GM12873 (cell line): ENCODE data around the gene MAS1.

Experiments used
- TF ChIP-seq, protein P1 (sequence below): IDR thresholded peaks from 2 replicates; pipeline ENCODE4 v1.5.1; 2012; ENCODE audit warnings: low read depth, mild to moderate bottlenecking, moderate library complexity, low read length, control low read depth; ENCODE audit not compliant: insufficient read depth; ENCODE audit errors: missing control alignments

The MAS1 gene

DNA sequence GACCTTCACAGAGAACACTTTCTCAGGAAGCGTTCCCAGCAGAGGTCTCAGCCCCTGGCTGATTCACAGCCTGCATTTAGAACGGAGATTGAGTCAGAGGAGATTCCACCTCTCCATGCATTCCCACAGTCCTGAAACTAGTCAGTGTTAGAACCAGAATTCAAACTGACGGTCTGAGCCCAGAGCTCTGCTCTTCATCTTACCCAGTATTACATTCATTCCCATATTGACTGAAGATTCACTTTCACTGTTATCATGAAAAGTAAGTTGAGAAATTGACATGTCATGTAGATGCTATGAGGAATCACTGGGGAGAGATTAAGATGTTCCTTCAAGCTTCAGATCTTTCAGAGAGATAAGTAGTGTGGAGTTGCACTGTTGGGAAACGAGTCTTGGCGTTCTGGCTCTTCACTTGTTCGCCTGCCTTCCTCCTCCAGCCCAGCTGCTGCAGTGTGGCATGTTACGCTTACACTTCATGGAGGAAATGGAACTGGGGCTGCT lies 28.3 kb downstream of the MAS1 start:
- TF ChIP-seq, protein P1, sequence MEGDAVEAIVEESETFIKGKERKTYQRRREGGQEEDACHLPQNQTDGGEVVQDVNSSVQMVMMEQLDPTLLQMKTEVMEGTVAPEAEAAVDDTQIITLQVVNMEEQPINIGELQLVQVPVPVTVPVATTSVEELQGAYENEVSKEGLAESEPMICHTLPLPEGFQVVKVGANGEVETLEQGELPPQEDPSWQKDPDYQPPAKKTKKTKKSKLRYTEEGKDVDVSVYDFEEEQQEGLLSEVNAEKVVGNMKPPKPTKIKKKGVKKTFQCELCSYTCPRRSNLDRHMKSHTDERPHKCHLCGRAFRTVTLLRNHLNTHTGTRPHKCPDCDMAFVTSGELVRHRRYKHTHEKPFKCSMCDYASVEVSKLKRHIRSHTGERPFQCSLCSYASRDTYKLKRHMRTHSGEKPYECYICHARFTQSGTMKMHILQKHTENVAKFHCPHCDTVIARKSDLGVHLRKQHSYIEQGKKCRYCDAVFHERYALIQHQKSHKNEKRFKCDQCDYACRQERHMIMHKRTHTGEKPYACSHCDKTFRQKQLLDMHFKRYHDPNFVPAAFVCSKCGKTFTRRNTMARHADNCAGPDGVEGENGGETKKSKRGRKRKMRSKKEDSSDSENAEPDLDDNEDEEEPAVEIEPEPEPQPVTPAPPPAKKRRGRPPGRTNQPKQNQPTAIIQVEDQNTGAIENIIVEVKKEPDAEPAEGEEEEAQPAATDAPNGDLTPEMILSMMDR, result no peak

DNA sequence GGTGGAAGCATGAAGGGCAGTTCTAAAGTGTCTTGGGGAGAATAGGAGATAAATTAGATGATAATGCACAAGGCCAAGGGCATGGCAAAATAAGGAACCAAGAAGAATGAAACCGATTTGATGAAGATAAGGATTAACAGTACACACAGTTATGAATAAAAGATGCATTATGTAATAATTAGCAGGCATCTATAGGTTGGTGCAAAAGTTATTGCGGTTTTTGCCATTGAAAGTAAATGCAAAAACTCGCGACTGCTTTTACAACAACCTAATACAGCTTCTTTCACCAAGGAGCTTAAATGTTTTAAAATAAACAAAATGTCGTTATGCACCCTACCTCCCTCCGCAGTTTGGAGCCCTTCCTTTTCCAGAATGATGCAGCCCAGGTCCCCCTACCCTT lies 29.0 kb downstream of the MAS1 start:
- TF ChIP-seq, protein P1, result no peak

DNA sequence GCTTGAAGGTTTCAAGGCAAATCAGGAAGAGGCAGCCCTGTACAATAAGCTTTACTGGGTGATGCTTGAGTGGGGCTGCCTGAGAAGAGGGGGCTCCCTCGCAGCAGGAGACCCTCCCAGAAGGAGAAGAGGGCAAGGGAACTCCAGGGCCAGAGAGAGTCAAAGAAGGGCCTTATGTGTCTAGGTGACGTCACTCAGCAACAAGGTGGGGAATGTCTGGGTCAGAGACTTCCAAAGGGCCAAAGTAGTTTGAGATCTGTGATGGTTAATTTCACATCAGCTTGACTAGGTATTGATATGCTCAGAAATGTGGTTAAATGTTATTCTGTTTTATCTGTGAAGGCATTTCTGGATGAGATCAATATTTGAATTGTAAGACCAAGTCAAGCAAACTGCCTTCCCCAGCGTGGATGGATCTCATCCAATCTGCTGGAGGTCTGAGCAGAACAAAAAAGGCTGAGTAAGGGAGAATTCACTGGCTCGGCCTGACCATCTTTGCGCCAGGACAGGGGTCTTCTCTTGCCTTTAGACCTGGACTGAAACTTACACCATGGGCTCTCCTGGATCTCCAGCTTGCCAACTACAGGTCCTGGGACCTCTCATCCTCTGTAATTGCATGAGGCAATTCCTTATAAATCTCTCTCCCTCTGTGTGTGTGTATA lies 35.9 kb downstream of the MAS1 start:
- TF ChIP-seq, protein P1, result no peak

DNA sequence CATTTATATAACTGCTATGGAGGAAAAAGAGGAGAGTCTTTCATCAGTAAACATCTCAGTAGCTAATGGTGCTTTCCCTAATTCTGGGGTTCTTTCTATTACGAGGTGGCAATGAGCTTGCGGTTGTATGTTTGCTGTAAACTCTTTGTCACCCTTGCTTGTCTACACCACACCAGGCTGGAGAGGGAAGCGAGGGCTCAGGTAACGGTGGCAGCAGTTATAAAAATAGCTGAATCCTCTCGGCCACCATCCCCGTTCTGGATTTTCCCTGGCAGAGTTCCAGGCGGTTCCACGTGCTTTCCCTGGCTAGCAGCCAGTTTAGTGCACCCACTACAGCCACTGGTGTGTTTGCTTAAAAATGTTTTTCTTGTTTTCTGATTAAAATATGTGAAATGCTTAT lies 39.0 kb downstream of the MAS1 start:
- TF ChIP-seq, protein P1, result no peak

DNA sequence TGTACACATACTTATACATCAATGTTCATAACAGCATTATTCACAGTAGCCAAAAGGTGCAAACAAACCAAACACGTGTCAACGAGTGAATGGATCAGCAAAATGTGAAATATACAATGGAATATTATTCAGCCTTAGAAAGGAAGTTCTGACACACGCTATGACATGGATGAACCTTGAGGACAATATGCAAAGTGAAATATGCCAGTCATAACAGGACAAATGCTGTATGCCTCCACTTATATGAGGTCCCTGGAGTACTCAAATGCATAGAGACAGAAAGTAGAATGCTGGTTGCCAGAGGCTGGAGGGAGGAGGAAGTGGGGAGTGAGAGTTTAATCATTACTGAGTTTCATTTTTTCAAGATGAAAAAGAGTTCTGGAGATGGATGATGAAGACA lies 40.3 kb downstream of the MAS1 start:
- TF ChIP-seq, protein P1, result no peak

DNA sequence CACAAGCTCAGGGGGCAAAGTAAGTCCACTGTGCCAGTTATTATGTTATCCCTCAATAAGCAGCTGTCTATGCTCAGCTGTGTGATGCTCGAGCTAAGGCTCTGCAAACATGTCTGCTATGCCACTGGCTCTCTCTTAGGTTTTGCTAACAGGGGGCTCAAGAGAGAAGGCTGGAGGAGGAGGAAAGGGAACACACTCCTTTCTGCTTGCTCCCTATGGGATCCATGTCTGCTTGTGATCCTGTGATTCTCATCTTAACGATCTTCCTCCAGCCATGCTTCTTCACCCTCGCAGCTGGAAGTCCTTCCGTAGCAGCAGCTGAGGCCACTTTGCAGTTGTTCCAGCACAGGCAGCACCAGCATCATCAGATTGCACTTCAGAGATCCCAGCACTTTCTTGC lies 41.1 kb downstream of the MAS1 start:
- TF ChIP-seq, protein P1, result no peak

DNA sequence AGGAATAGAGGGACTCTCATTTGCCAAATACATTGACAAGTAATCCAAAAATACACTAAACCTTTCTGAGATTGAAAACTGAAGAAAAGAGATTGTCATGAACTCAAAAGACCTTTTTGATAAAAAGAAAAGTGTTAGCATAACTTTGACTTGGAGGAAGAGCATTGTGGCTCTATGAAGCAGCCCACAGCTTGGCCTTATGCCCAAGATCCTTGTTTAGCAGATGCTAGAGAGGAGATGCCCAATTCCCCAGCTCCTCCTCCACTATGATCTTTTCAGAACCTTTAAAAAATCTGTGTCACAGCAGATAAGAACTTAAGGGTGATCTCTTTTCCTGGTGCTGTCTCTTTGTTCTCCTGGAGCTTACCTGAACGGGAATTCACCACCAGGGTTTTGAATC lies 42.3 kb downstream of the MAS1 start:
- TF ChIP-seq, protein P1, result no peak
